GM12878 (cell line): ENCODE data around the gene DUSP15. TPM values are rescaled to one million over a fixed set of nuclear protein-coding genes. Genes with fewer than 3 reads are reported as not detected.

Source experiments
- ATAC-seq: fragments of 200-7000 bp; cut with Tn5 transposase; 3 replicates; pipeline ENCODE4 v1.9.1; 2020; ENCODE audit warnings: mild to moderate bottlenecking, moderate library complexity
- BruUV-seq: library from RNA; stranded (reverse); fragments of 400-500 nt; replicated peaks from 2 replicates; lab custom pipeline; 2021; lab: Mats Ljungman, UMichigan
- CTCF ChIA-PET: fragments of 300-600 bp; sonication (Branson Sonifier 250); formaldehyde crosslinking; extraction: SDS; loops from one replicate; lab custom pipeline; 2021; ENCODE audit warnings: inconsistent platforms; lab: Yijun Ruan, JAX
- POLR2A ChIA-PET: fragments of 350-600 bp; formaldehyde crosslinking; extraction: SDS; loops from one replicate; lab custom pipeline; 2021; ENCODE audit warnings: inconsistent platforms; lab: Charles Lee
- RAD21 ChIA-PET: fragments of 300-600 bp; sonication (Branson Sonifier 250); formaldehyde crosslinking; loops from one replicate; lab custom pipeline; 2023; ENCODE audit warnings: antibody characterized with exemption; ENCODE audit not compliant: unreplicated experiment; lab: Charles Lee
- SMC1A ChIA-PET: fragments of 300-600 bp; sonication (Branson Sonifier 250); formaldehyde crosslinking; loops from one replicate; lab custom pipeline; 2023; ENCODE audit not compliant: unreplicated experiment, uncharacterized antibody; lab: Charles Lee
- DNase-seq: peaks from one replicate; pipeline ENCODE4 v3.0.0-alpha.2; 2011; ENCODE audit warnings: low read depth, low spot score
- FAIRE-seq: peaks from 3 replicates; lab custom pipeline; 2011; peaks lifted over from hg19 to GRCh38; lab: Jason Lieb, UNC
- H2AFZ ChIP-seq: 2 replicates; pipeline ENCODE4 v1.6.0; 2011; ENCODE audit warnings: low read depth, low read length, control low read depth; ENCODE audit not compliant: control insufficient read depth
- H3K27ac ChIP-seq: 2 replicates; pipeline ENCODE4 v1.5.1; 2011; ENCODE audit warnings: control low read depth; ENCODE audit not compliant: control insufficient read depth, insufficient read depth
- H3K27me3 ChIP-seq, 2 experiments: replicated peaks in 1 of 2; 2 replicates each; pipeline versions ENCODE4 v1.6.0 to v1.6.1; 2011; ENCODE audit warnings: low read length in 1 of 2; ENCODE audit not compliant: control insufficient read depth in 2 of 2, insufficient read depth in 2 of 2
- H3K36me3 ChIP-seq, 2 experiments: 2 replicates each; pipeline ENCODE4 v1.5.1; 2011; ENCODE audit warnings: low read length in 1 of 2; ENCODE audit not compliant: control insufficient read depth in 2 of 2, insufficient read depth in 2 of 2
- H3K4me1 ChIP-seq: 2 replicates; pipeline ENCODE4 v1.6.1; 2011; ENCODE audit warnings: mild to moderate bottlenecking, low read length, moderate library complexity, mixed read lengths; ENCODE audit not compliant: control insufficient read depth, insufficient read depth
- H3K4me2 ChIP-seq: 2 replicates; pipeline ENCODE4 v1.6.0; 2011; ENCODE audit warnings: control low read depth; ENCODE audit not compliant: control insufficient read depth, insufficient read depth
- H3K4me3 ChIP-seq: fragments of 200-600 bp; sonication (generic); 2 replicates; pipeline ENCODE4 v1.5.1; 2016
- H3K79me2 ChIP-seq: 2 replicates; pipeline ENCODE4 v1.6.0; 2011; ENCODE audit warnings: low read length; ENCODE audit not compliant: control insufficient read depth, insufficient read depth
- H3K9ac ChIP-seq: 2 replicates; pipeline ENCODE4 v1.8.0; 2011; ENCODE audit warnings: low read length, control low read depth, mixed read lengths; ENCODE audit not compliant: control insufficient read depth, insufficient read depth
- H3K9me3 ChIP-seq: replicated peaks from 3 replicates; pipeline ENCODE4 v1.5.1; 2011; ENCODE audit warnings: mild to moderate bottlenecking, low read length; ENCODE audit not compliant: control insufficient read depth, insufficient read depth
- H4K20me1 ChIP-seq: 2 replicates; pipeline ENCODE4 v1.6.0; 2011; ENCODE audit not compliant: control insufficient read depth, insufficient read depth
- BMI1 ChIP-seq: fragments of 450-650 bp; IDR thresholded peaks from 2 replicates; pipeline ENCODE4 v1.6.1; 2016; ENCODE audit warnings: mild to moderate bottlenecking, moderate library complexity, borderline replicate concordance
- DPF2 ChIP-seq: fragments of 450-650 bp; IDR thresholded peaks from 2 replicates; pipeline ENCODE4 v1.6.1; 2017; ENCODE audit warnings: mild to moderate bottlenecking
- E2F4 ChIP-seq: IDR thresholded peaks from 2 replicates; pipeline ENCODE4 v1.6.1; 2012; ENCODE audit warnings: low read depth, low read length, improper control_type of control experiment
- ETV6 ChIP-seq, 2 experiments: fragments of 450-650 bp in 1 of 2; IDR thresholded peaks in 1 of 2; conservative IDR thresholded peaks in 1 of 2; 2 replicates each; pipeline ENCODE4 v1.6.1; 2014; ENCODE audit warnings: antibody characterized with exemption in 1 of 2, borderline replicate concordance in 1 of 2, low read depth in 1 of 2, mild to moderate bottlenecking in 1 of 2, moderate library complexity in 1 of 2
- FOXM1 ChIP-seq: IDR thresholded peaks from 2 replicates; pipeline ENCODE4 v1.6.1; 2012; ENCODE audit warnings: low read depth, mild to moderate bottlenecking, inconsistent platforms, low read length, moderate library complexity
- IRF3 ChIP-seq: fragments of 450-650 bp; IDR thresholded peaks from 2 replicates; pipeline ENCODE4 v1.6.1; 2014; ENCODE audit warnings: mild to moderate bottlenecking
- NFYB ChIP-seq: IDR thresholded peaks from 2 replicates; pipeline ENCODE4 v1.6.1; 2011; ENCODE audit warnings: low read depth, mild to moderate bottlenecking, low read length, improper control_type of control experiment, moderate library complexity; ENCODE audit not compliant: insufficient read depth
- RELA ChIP-seq: fragments of 450-650 bp; IDR thresholded peaks from 2 replicates; pipeline ENCODE4 v1.8.0; 2014; ENCODE audit warnings: borderline replicate concordance; ENCODE audit not compliant: partially characterized antibody
- SIN3A ChIP-seq: IDR thresholded peaks from 2 replicates; pipeline ENCODE4 v1.6.1; 2012; ENCODE audit warnings: low read depth, low read length, improper control_type of control experiment
- SIX5 ChIP-seq: IDR thresholded peaks from 2 replicates; pipeline ENCODE4 v1.6.1; 2011; ENCODE audit warnings: mild to moderate bottlenecking, low read depth, low read length, moderate library complexity; ENCODE audit not compliant: severe bottlenecking
- ZNF622 ChIP-seq: fragments of 450-650 bp; IDR thresholded peaks from 2 replicates; pipeline ENCODE4 v1.6.1; 2017; ENCODE audit warnings: mild to moderate bottlenecking, inconsistent platforms
- WGBS: methylation state at CpG from one replicate; pipeline ENCODE4 v1.1.6; 2016; ENCODE audit warnings: low lambda C conversion rate; ENCODE audit not compliant: insufficient replicate concordance, insufficient coverage; ENCODE audit errors: missing lambda C conversion rate; 5-methylcytosine and 5-hydroxymethylcytosine counted together
- in situ Hi-C: fragments of 300-500 bp; cut with MboI; formaldehyde crosslinking; loops from 9 replicates; pipeline ENCODE4 v1.14.3; 2018; ENCODE audit warnings: mixed read lengths
- intact Hi-C: fragments of 100-400 bp; cut with micrococcal nuclease; formaldehyde crosslinking; loops from one replicate; pipeline ENCODE4 v1.14.2; 2022; ENCODE audit not compliant: unreplicated experiment
- polyA plus RNA-seq, 11 experiments: library from polyadenylated mRNA; depleted of rRNA in 4 of 11; unstranded in 6 of 11; stranded (reverse) in 5 of 11; fragments of >200 nt; fragmentation: Nextera tagmentation in 4 of 11; fragmentation: Illumina TruSeq in 1 of 11; extraction: Ambion mirVana in 4 of 11; extraction: Trizol in 1 of 11; gene quantifications; 1 replicate in 1 of 11; 2 replicates in 10 of 11; pipeline versions ENCODE4 v1.2.1 to v1.2.3, GENCODE V29; 2011 to 2016; ENCODE audit warnings: inconsistent platforms in 2 of 11, missing spikeins in 2 of 11, low read depth in 1 of 11
- total RNA-seq, 4 experiments: library from RNA; depleted of rRNA in 3 of 4; stranded (reverse); fragments of >200 nt in 3 of 4; fragmentation: Illumina TruSeq in 1 of 4; extraction: Trizol in 1 of 4; gene quantifications; 2 replicates each; pipeline versions ENCODE4 v1.2.1 to v1.2.3, GENCODE V29; 2013 to 2021

The DUSP15 gene
- total and polyA plus RNA-seq, 10 of the 15 experiments (the other 5 are each of a cell fraction or from before 2014, with no cell fraction given), result 0.06 to 2.5 (median 0.67) TPM; not detected in 1

DNA sequence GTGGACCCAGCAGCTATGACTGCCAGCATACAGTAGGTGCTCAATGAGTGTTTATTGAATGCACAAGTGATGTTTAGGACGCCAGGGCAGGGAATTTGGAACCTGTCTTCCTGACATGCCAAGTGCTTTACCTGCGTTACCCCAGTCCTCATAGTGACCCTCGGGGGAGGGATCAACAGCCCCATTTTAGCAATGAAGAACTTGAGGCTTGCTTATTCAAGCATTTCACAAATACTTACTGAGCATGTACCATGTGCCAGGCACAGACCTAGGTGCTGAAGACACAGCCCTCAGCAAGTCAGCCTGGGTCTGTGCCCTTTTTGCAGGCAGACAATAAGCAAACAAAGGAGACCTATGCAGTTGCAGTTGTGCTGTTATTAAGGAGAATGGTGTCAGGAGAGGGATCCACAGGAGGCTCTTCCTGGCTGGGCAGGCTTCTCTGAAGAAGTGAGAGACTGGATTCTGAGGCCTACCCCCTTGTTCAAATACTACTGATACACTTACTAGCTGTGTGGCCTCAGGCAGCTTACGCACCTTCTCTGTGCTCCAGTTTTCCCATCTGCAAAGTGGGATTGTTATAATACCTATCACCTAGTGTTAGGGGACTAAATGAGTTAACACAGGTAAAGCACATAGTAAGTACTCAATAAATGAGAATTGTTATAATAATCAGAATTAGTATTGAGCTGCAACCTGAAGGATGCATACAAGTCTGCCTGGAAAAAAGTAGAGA is 39.9 kb upstream of the DUSP15 start:
- intact Hi-C loops (no loop called here), in situ Hi-C loops (no loop called here)
- FAIRE-seq (no peak), ATAC-seq (no peak), DNase-seq (no peak)
- ChIA-PET CTCF (interaction anchor here (0.6 kb wide), 1 partner anchor 127 kb away, joined by 3 read pairs; no protein-coding TSS in a partner anchor), RAD21 (no interaction called here), POLR2A (interaction anchor here (0.8 to 1.2 kb wide), 2 partner anchors 10 to 124 kb away, joined by 3 read pairs; no protein-coding TSS in a partner anchor), SMC1A (interaction anchor here (1.2 kb wide), 1 partner anchor 15 kb away, joined by 3 read pairs; no protein-coding TSS in a partner anchor)
- Histone ChIP-seq H3K36me3 (no peaks in the 10 kb centered on the region), H3K9ac (no peak overlapping the region), H3K27me3 (no peaks in the 10 kb centered on the region), H4K20me1 (no peaks in the 10 kb centered on the region), H3K4me1 (no peaks in the 10 kb centered on the region), H3K9me3 (no peaks in the 10 kb centered on the region), H3K4me2 (no peak overlapping the region), H2AFZ (no peak overlapping the region), H3K27ac (no peak overlapping the region), H3K4me3 (no peak overlapping the region), H3K79me2 (no peaks in the 10 kb centered on the region)
- no TSS peak for BruUV-seq
- WGBS, result 31% methylated on average over 4 of the region's 4 CpGs
- TF ChIP-seq E2F4 (no peak), NFYB (no peak), SIX5 (no peak), IRF3 (no peak), FOXM1 (no peak), RELA (no peak), SIN3A (no peak), ETV6 (conservative IDR thresholded peaks at IDR 0.05 in 1 of 2, IDR thresholded peaks at IDR 0.05 in 1 of 2; ENCODE audit: borderline replicate concordance in 1 of 2, low read depth in 1 of 2) (no peak), ZNF622 (no peak), BMI1 (no peak), DPF2 (no peak)
